GM12878 (cell line): ENCODE measurements around the gene TFCP2. TPM values are rescaled to one million over a fixed set of nuclear protein-coding genes. Genes with fewer than 3 reads are reported as not detected.

Source experiments
- ATAC-seq: fragments of 200-7000 bp; cut with Tn5 transposase; 3 replicates; pipeline ENCODE4 v1.9.1; 2020; ENCODE audit warnings: mild to moderate bottlenecking, moderate library complexity
- BruUV-seq: library from RNA; stranded (reverse); fragments of 400-500 nt; replicated peaks from 2 replicates; lab custom pipeline; 2021; lab: Mats Ljungman, UMichigan
- CTCF ChIA-PET: fragments of 300-600 bp; sonication (Branson Sonifier 250); formaldehyde crosslinking; extraction: SDS; loops from one replicate; lab custom pipeline; 2021; ENCODE audit warnings: inconsistent platforms; lab: Yijun Ruan, JAX
- POLR2A ChIA-PET: fragments of 350-600 bp; formaldehyde crosslinking; extraction: SDS; loops from one replicate; lab custom pipeline; 2021; ENCODE audit warnings: inconsistent platforms; lab: Charles Lee
- RAD21 ChIA-PET: fragments of 300-600 bp; sonication (Branson Sonifier 250); formaldehyde crosslinking; loops from one replicate; lab custom pipeline; 2023; ENCODE audit warnings: antibody characterized with exemption; ENCODE audit not compliant: unreplicated experiment; lab: Charles Lee
- SMC1A ChIA-PET: fragments of 300-600 bp; sonication (Branson Sonifier 250); formaldehyde crosslinking; loops from one replicate; lab custom pipeline; 2023; ENCODE audit not compliant: unreplicated experiment, uncharacterized antibody; lab: Charles Lee
- DNase-seq: peaks from one replicate; pipeline ENCODE4 v3.0.0-alpha.2; 2011; ENCODE audit warnings: low read depth, low spot score
- FAIRE-seq: peaks from 3 replicates; lab custom pipeline; 2011; peaks lifted over from hg19 to GRCh38; lab: Jason Lieb, UNC
- H2AFZ ChIP-seq: 2 replicates; pipeline ENCODE4 v1.6.0; 2011; ENCODE audit warnings: low read depth, low read length, control low read depth; ENCODE audit not compliant: control insufficient read depth
- H3K27ac ChIP-seq: 2 replicates; pipeline ENCODE4 v1.5.1; 2011; ENCODE audit warnings: control low read depth; ENCODE audit not compliant: control insufficient read depth, insufficient read depth
- H3K27me3 ChIP-seq, 2 experiments: replicated peaks in 1 of 2; 2 replicates each; pipeline versions ENCODE4 v1.6.0 to v1.6.1; 2011; ENCODE audit warnings: low read length in 1 of 2; ENCODE audit not compliant: control insufficient read depth in 2 of 2, insufficient read depth in 2 of 2
- H3K36me3 ChIP-seq, 2 experiments: 2 replicates each; pipeline ENCODE4 v1.5.1; 2011; ENCODE audit warnings: low read length in 1 of 2; ENCODE audit not compliant: control insufficient read depth in 2 of 2, insufficient read depth in 2 of 2
- H3K4me1 ChIP-seq: 2 replicates; pipeline ENCODE4 v1.6.1; 2011; ENCODE audit warnings: mild to moderate bottlenecking, low read length, moderate library complexity, mixed read lengths; ENCODE audit not compliant: control insufficient read depth, insufficient read depth
- H3K4me2 ChIP-seq: 2 replicates; pipeline ENCODE4 v1.6.0; 2011; ENCODE audit warnings: control low read depth; ENCODE audit not compliant: control insufficient read depth, insufficient read depth
- H3K4me3 ChIP-seq: fragments of 200-600 bp; sonication (generic); 2 replicates; pipeline ENCODE4 v1.5.1; 2016
- H3K79me2 ChIP-seq: 2 replicates; pipeline ENCODE4 v1.6.0; 2011; ENCODE audit warnings: low read length; ENCODE audit not compliant: control insufficient read depth, insufficient read depth
- H3K9ac ChIP-seq: 2 replicates; pipeline ENCODE4 v1.8.0; 2011; ENCODE audit warnings: low read length, control low read depth, mixed read lengths; ENCODE audit not compliant: control insufficient read depth, insufficient read depth
- H3K9me3 ChIP-seq: replicated peaks from 3 replicates; pipeline ENCODE4 v1.5.1; 2011; ENCODE audit warnings: mild to moderate bottlenecking, low read length; ENCODE audit not compliant: control insufficient read depth, insufficient read depth
- H4K20me1 ChIP-seq: 2 replicates; pipeline ENCODE4 v1.6.0; 2011; ENCODE audit not compliant: control insufficient read depth, insufficient read depth
- BCL3 ChIP-seq: IDR thresholded peaks from 2 replicates; pipeline ENCODE4 v1.6.1; 2011; ENCODE audit warnings: borderline replicate concordance, low read depth, mild to moderate bottlenecking, moderate library complexity, low read length; ENCODE audit not compliant: insufficient read depth, poor library complexity, severe bottlenecking
- MYC ChIP-seq: IDR thresholded peaks from 2 replicates; pipeline ENCODE4 v1.6.1; 2011; ENCODE audit warnings: mild to moderate bottlenecking, low read length, moderate library complexity, inconsistent platforms; ENCODE audit not compliant: insufficient read depth, insufficient replicate concordance, insufficient read length, severe bottlenecking
- NFYA ChIP-seq: IDR thresholded peaks from 2 replicates; pipeline ENCODE4 v1.6.1; 2011; ENCODE audit warnings: low read depth, mild to moderate bottlenecking, low read length, improper control_type of control experiment, borderline replicate concordance
- POLR2A ChIP-seq: IDR thresholded peaks from 2 replicates; pipeline ENCODE4 v1.6.1; 2011; ENCODE audit warnings: low read depth, mild to moderate bottlenecking, low read length
- SUPT20H ChIP-seq: IDR thresholded peaks from 2 replicates; pipeline ENCODE4 v1.6.1; 2011; ENCODE audit warnings: low read depth, mild to moderate bottlenecking, low read length, moderate library complexity, borderline replicate concordance; ENCODE audit not compliant: control insufficient read depth
- TCF7 ChIP-seq: IDR thresholded peaks from 2 replicates; pipeline ENCODE4 v1.6.1; 2014; ENCODE audit warnings: antibody characterized with exemption, borderline replicate concordance
- ZNF207 ChIP-seq: fragments of 450-650 bp; IDR thresholded peaks from 2 replicates; pipeline ENCODE4 v1.6.1; 2014; ENCODE audit warnings: antibody characterized with exemption, mild to moderate bottlenecking, borderline replicate concordance
- ZNF24 ChIP-seq: fragments of 450-650 bp; IDR thresholded peaks from 2 replicates; pipeline ENCODE4 v1.6.1; 2017; ENCODE audit warnings: antibody characterized with exemption, mild to moderate bottlenecking
- WGBS: methylation state at CpG from one replicate; pipeline ENCODE4 v1.1.6; 2016; ENCODE audit warnings: low lambda C conversion rate; ENCODE audit not compliant: insufficient replicate concordance, insufficient coverage; ENCODE audit errors: missing lambda C conversion rate; 5-methylcytosine and 5-hydroxymethylcytosine counted together
- in situ Hi-C: fragments of 300-500 bp; cut with MboI; formaldehyde crosslinking; loops from 9 replicates; pipeline ENCODE4 v1.14.3; 2018; ENCODE audit warnings: mixed read lengths
- intact Hi-C: fragments of 100-400 bp; cut with micrococcal nuclease; formaldehyde crosslinking; loops from one replicate; pipeline ENCODE4 v1.14.2; 2022; ENCODE audit not compliant: unreplicated experiment
- polyA plus RNA-seq, 11 experiments: library from polyadenylated mRNA; depleted of rRNA in 4 of 11; unstranded in 6 of 11; stranded (reverse) in 5 of 11; fragments of >200 nt; fragmentation: Nextera tagmentation in 4 of 11; fragmentation: Illumina TruSeq in 1 of 11; extraction: Ambion mirVana in 4 of 11; extraction: Trizol in 1 of 11; gene quantifications; 1 replicate in 1 of 11; 2 replicates in 10 of 11; pipeline versions ENCODE4 v1.2.1 to v1.2.3, GENCODE V29; 2011 to 2016; ENCODE audit warnings: inconsistent platforms in 2 of 11, missing spikeins in 2 of 11, low read depth in 1 of 11
- total RNA-seq, 4 experiments: library from RNA; depleted of rRNA in 3 of 4; stranded (reverse); fragments of >200 nt in 3 of 4; fragmentation: Illumina TruSeq in 1 of 4; extraction: Trizol in 1 of 4; gene quantifications; 2 replicates each; pipeline versions ENCODE4 v1.2.1 to v1.2.3, GENCODE V29; 2013 to 2021
- TF ChIP-seq, protein P1 (sequence below): IDR thresholded peaks from 2 replicates; pipeline ENCODE4 v1.6.1; 2012; ENCODE audit warnings: low read depth, low read length, improper control_type of control experiment

TFCP2 gene
- total and polyA plus RNA-seq, 10 of the 15 experiments (the other 5 are each of a cell fraction or from before 2014, with no cell fraction given), result 5.8 to 29.7 (median 14.2) TPM

GRCh38 chr12:51191516-51192283 lies 18.8 kb upstream of the TFCP2 start:
- H3K9ac ChIP-seq, result no peak overlapping the region
- no peak overlapping the region for H2AFZ ChIP-seq
- H3K9me3 ChIP-seq, result no peaks in the 10 kb centered on the region
- no peaks in the 10 kb centered on the region for H3K27me3 ChIP-seq
- H3K27ac ChIP-seq, result no peak overlapping the region
- no peak overlapping the region for H3K4me2 ChIP-seq
- BruUV-seq, result no TSS peak
- no peaks in the 10 kb centered on the region for H3K79me2 ChIP-seq
- WGBS, result 96% methylated on average over 12 of the region's 12 CpGs
- intact Hi-C loops, result no loop called here
- ChIA-PET RAD21 (no interaction called here), SMC1A (no interaction called here), CTCF (interaction anchor here (0.6 kb wide), 1 partner anchor 718 kb away, joined by 3 read pairs; no protein-coding TSS in a partner anchor), POLR2A (no interaction called here)
- ATAC-seq (no peak), FAIRE-seq (no peak), DNase-seq (no peak)
- no peaks in the 10 kb centered on the region for H4K20me1 ChIP-seq
- peaks cover 27% of the 10 kb centered on the region for H3K4me1 ChIP-seq
- in situ Hi-C loops, result no loop called here
- no peaks in the 10 kb centered on the region for H3K36me3 ChIP-seq
- TF ChIP-seq NFYA (no peak), MYC (no peak), ZNF24 (no peak), POLR2A (no peak), BCL3 (no peak), ZNF207 (no peak), SUPT20H (no peak), TCF7 (no peak)
- TF ChIP-seq, protein P1, sequence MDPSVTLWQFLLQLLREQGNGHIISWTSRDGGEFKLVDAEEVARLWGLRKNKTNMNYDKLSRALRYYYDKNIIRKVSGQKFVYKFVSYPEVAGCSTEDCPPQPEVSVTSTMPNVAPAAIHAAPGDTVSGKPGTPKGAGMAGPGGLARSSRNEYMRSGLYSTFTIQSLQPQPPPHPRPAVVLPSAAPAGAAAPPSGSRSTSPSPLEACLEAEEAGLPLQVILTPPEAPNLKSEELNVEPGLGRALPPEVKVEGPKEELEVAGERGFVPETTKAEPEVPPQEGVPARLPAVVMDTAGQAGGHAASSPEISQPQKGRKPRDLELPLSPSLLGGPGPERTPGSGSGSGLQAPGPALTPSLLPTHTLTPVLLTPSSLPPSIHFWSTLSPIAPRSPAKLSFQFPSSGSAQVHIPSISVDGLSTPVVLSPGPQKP, result no peak
- H3K4me3 ChIP-seq, result no peak overlapping the region
